ENCODE results near the gene THSD4.

DNA sequence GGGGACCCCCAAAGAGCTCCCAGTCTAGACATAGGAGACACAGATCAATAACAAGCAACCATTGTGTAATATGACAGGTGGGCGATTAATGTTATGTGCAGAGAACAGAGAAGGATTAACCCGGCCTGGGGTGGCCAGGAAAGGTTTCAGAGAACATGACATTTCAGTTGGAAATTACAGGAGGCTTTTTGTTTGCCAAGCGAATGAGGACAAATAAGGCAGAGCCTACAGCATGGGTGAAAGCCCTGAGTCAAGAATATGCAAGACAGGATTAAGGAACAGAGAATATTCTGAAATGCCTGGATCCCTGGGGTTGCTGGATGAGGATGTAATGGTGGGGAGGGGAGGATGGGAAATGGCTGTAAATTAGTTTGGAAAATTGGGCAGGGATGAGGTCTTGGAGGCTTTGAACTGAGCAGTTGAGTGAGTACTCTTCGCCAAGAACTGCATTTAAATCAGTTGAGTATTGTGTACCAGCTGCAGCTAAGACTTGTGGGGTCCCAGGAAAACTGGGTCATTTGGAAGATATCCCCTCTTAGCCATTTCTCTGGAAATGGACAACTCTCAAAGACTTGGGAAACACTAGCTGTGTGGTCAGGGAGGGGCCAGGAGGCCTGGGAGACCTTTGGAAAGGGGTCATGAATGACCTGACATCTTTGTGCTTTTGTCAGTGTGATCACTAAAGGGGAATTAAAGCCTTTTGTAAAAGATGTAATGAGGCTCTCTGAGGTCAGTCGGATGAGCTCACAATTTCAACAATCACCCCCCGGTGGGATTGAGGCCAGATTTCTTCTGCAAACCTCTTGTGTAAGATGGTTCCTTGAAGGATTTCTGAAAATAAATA, 496.5 kb downstream of the THSD4 start:
- TF ChIP-seq, protein P1, sequence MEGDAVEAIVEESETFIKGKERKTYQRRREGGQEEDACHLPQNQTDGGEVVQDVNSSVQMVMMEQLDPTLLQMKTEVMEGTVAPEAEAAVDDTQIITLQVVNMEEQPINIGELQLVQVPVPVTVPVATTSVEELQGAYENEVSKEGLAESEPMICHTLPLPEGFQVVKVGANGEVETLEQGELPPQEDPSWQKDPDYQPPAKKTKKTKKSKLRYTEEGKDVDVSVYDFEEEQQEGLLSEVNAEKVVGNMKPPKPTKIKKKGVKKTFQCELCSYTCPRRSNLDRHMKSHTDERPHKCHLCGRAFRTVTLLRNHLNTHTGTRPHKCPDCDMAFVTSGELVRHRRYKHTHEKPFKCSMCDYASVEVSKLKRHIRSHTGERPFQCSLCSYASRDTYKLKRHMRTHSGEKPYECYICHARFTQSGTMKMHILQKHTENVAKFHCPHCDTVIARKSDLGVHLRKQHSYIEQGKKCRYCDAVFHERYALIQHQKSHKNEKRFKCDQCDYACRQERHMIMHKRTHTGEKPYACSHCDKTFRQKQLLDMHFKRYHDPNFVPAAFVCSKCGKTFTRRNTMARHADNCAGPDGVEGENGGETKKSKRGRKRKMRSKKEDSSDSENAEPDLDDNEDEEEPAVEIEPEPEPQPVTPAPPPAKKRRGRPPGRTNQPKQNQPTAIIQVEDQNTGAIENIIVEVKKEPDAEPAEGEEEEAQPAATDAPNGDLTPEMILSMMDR (conservative IDR thresholded peaks at IDR 0.05 in 1 of 2, IDR thresholded peaks at IDR 0.05 in 1 of 2; ENCODE audit: low read depth in 1 of 2, low read length in 2 of 2), result no peak
- no peak for TF ChIP-seq EZH2 (IDR thresholded peaks at IDR 0.05; ENCODE audit: low read length, missing control alignments)

All from fibroblast of lung (primary cell).